Activated naive CD4-positive, alpha-beta T cell (primary cell): ENCODE results near the gene SFXN4.
"Not testable (repeated sequence)": the region's sequence is repeated elsewhere in the genome, so short reads cannot be mapped to it uniquely, and the experiment has no call there.

ENCODE experiments used
- DNase-seq, 4 experiments: peaks; one replicate each; lab custom pipeline; 2025; lab: John Stamatoyannopoulos, UW

The SFXN4 gene

DNA sequence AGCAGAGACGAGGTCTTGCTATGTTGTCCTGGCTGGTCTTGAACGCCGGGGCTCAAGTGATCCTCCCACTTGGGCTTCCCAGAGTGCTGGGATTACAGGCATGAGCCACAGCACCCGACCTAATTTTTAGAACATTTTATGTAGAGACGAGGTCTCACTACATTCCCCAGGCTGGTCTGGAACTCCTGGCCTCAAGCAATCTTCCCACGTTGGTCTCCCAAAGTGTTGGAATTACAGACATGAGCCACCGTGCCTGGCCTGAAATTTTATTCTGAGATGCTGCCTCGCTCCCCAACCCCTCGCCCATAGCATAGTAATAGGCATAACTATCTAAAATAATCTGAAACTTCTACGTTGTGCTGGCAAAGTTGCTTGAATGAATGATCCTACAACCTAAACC lies 21.9 kb downstream of the SFXN4 start:
- DNase-seq = no peak

DNA sequence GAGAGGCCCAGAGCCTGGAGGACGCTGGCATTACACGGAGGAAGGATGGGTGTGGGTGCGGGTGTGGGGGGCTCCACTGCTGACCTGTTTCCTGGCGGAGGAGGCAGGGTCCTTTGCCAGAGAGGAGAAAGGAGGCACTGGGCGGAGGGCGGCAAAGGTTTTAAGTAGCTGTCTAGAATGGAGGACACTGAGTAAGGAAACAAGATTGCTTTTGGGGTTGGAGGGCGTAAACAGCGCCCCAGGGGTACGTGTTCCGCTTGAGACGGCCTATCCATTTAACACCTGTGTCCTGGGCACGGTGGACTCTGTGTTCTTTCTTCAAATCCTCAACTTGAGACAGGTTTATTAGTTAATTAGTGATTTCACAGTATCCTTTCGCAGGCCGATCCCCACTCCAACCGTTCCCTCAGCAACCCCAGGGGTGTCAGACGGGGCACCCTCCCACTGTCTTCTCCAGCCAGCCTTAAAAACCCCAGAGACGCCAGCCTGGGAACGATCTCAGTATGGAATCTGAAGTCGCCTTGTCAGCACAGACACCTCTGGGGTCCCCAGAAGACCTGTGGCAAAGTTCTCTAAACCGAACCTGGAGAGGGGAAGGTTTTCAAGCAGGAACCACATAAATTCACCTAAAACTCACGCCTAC lies 24.8 kb downstream of the SFXN4 start:
- no peak for DNase-seq

DNA sequence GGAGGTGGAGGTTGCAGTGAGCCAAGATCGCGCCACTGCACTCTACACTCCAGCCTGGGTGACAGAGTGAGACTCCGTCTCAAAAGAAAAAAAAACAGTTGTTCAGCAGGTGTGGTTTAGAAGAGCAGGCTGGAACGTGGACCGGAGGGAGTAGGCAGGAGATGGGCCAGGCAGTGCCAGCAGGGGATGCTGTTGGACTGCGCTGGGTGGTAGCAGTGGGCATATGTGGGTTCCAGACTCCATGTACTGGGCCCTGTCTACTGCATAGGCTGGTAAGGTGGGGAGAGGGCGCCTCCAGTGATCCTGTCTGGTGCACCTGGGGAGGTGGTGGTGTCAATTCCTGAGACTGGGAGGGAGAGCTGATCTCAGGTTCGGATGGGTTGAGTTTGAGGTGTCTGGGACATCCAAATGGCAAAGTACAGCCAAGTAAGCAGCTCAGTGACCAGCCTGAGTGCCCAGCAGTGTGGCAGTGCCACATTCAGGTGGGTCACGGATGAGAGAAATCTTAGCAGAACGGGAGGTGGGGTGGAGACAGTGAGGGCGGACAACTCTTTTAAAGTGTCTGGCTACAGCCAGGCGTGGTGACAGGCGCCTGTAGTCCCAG lies 25.9 kb downstream of the SFXN4 start:
- DNase-seq = peak in 2 of 4 experiments; percentile 23 to 24

DNA sequence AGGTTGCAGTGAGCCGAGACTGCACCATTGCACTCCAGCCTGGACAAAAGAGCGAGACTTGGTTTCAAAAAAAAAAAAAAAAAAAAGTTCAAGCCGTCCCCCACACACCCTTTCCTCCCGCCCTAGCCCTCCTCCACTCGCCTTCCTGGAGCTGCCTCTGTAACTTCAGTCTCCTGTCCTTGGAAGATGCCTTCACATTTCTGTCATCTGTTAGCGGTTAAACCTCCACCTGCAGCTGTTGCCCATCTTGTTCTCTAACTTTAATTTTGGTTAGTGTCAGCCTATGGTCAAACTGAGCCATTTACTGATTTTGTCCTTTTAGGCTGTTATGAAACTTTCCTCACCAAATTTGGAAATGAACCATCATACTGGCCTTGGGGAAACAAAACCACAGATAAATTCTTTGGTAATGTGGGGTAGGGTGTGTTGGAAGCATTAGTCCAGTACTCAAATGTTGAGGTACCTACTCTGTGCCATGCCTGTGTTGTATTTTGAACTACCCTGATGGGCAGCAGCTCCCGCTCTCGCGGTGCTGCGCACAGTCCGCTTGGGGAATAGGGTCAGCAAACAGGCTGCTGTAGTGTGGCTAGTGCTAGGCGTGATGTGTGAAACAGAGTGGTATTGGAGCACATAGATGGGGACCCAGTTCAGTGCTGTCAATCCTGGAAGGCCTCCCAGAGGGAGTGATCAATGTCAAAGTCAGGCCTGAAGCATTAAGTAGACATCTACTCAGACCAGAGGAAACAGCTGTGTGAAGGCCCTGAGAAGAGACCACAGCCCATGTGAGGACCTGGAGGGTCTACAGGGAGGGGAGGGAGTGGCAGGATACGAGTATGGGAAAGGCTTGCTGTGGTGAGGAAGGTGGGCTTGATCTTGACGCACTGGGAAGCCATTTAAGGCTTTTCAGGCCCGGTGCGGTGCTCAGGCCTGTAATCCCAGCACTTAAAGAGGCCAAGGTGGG lies 26.9 kb downstream of the SFXN4 start:
- no peak for DNase-seq

DNA sequence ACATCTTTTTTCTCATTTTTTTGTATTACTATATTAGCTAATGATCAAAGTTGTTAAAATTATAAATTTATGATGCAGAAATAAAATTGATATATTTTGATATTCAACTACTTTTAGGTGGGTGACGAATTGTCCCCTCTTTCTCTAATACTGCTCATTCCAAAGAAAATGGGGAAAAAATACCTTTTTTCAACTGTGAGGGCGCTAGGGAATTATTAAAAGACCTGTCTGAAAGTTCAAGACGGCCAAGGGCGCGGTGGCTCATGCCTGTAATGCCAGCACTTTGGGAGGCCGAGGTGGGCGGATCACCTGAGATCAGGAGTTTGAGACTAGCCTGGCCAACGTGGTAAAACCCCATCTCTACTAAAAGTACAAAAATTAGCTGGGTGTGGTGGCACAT lies 27.6 kb downstream of the SFXN4 start:
- DNase-seq = not testable (repeated sequence)

DNA sequence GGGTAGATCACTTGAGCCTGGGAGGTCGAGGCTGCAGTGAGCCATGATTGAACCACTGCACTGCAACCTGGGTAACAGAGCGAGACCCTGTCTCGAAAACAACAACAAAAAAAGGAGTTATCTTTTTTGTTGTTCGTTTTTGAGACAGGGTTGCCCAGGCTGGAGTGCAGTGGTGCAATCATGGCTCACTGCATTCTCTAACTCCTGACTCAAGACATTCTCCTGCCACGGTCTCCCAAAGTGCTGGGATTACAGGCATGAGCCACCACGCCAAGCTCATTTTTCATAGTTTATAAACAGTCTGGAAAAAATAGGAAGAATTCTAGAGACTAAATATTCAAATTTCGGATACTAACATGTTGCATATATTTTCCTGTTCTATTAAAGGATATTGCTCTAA lies 29.4 kb downstream of the SFXN4 start:
- no peak for DNase-seq

DNA sequence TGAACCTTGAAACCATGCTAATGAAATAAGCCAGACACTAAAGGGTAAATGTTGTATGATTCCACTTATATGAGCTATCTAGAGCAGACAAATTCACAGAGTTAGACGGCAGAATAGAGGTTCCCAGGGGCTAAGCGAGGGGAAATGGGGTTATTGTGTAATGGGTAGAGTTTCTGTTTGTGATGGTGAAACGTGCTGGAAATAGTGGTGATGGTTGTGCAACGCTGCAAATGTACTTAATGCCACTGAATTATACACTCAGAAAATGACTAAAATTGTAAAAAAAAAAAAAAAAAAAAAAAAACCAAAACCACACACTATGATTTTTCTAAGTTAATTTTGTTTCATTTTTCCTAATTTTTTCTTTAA lies 30.0 kb downstream of the SFXN4 start:
- no peak for DNase-seq

DNA sequence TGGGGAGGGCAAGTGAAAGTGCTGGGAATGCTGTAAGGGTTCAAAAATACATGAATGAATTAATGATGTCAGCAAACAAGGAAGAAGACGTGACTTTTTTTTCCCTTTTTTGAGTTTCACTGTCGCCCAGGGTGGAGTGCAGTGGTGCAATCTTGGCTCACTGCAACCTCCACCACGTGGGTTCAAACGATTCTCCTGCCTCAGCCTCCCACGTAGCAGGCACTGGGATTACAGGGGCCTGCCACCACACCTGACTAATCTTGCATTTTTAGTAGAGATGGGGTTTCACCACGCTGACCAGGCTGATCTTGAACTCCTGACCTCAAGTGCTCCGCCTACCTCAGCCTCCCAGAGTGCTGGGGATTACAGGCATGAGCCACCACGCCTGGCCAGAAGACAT lies 31.6 kb downstream of the SFXN4 start:
- no peak for DNase-seq

DNA sequence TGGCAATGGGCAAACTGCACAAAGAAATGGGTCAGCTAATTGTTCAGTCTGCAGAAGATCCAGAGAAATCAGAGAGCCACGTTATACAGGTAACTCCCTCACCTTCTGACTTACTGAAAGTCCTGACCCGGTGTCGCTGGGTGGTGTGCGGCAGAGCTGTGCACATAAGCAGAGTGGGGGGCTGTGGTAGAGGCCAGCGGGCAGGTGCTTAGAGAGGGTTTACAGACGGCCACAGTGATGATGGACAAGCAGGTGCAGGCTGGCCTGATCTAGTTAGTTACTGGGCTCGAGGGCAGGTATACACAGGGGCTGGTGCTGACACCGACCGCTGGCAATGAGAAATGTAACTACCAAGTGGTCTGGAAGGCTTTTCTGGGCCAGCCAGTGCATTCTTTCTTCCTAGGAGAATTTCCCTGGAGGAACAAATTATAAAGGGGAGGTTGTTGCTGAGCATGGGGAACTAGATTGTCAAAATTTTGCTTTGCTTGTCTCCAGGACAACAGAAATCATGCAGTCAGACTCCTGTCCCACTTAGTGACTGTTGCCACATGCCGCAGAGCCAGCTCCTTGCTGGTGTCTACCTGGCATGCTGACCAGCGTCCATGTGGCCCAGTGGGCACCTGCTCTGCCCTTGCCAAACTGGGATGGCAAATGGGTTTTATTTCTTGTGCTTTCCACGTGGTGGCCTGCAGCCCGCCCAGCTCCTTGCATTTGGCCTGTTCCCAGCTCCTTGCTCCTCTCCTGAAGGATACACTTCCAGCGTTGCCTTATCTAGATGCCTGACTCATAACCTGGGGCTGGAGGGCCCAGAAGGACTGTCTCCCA lies 32.8 kb downstream of the SFXN4 start:
- DNase-seq = no peak

DNA sequence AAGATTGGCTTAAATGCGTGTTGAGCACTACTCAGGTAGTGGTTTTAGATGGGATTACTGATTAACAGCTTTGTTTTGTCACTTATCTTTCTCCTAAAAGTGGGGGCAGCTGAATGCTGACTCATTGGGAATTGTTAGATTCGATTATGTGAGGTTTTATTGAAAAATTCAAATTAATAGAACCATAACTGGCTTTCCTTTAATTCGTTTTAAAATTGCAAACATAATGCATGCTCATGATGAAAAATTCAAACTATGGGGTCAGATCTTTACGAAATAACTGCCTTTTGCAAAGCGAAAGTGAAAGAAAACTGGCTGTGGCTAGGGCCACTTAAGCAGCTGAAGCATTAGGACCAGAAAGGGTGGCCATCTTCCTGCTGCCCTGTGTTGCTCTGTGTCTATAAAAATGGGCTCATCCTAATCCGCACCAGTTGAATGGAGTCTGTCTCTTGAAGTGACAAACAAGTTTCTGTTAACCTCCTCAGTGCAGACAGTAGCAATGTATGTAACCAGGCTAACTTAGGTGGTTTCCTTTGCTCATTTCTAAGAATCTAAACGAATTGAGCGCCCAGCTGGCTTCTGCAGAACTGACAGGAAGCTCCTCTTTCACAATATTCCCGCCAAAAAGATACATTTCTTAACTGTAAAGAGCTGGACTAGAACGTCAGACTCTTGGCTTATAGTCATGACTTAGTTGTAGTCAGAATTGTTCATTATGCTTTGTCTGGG lies 33.8 kb downstream of the SFXN4 start:
- DNase-seq = no peak

DNA sequence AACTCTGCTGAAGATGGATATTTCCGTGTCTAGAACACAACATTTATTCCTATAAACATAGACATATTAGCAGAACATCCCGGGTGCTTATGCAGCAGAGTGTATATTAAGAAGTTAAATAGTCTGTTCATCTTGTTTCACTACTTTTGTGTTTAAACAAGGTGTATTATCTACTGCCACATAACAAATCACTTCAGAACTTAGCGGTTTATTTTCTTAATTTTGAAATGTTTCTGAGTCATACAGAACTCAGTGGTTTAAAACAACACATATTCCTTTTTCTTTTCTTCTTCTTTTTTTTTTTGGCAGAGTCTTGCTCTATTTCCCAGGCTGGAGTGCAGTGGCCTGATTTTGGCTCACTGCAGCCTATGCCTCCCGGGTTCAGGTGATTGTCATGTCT lies 35.8 kb downstream of the SFXN4 start:
- DNase-seq = no peak

DNA sequence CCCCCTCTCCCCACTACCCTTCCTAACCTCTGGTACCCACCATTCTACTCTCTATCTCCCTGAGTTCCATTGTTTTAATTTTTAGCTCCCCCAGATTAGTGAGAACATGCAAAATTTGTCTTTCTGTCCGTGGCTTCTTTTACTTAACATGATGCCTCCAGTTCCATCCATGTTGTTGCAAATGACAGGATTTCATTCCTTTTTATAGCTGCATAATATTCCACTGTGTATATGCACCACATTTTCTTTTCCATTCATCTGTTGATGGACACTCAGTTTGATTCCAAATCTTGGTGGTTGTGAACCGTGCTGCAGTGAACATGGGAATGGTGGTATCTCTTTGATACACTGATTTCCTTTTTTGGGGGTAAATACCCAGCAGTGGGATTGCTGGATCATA lies 39.6 kb downstream of the SFXN4 start:
- no peak for DNase-seq

DNA sequence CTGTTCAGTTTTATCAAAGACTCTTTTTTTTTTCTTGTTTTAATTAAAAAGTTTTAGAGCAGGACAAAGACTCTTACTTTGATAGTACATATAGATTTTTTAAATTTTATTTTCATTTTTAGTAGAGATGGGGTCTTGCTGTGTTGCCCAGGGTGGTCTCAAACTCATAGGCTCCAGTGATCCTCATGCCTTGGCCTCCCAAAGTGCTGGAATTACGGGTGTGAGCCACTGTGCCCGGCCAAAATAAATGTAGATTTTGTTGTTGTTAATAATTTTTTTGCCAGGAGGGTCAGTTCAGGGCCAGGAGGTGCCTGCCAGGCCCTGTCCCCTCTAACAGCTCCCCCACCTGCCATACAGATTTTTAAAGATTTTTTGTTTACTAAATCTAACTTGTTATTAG lies 44.6 kb downstream of the SFXN4 start:
- DNase-seq = no peak

DNA sequence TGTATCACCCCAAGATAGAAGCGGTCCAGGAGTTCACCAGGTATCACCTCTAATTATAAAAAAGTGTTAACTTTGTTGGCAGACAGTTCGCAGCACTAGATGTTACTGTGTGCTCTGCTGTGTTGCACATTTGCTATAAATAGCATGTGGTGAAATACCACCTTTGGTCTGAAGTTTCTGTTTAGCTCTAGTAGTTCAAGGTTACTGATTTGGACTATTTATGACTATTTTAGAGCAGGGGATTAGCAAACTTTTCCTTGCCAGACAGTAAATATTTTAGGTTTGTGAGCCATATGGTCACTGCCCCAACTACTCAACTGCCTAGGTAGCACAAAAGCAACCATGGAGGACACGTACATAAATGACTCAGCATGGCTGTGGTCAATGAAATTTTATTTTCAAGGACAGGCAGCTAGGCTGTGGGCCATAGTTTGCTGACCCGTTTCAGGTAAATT lies 45.1 kb downstream of the SFXN4 start:
- no peak for DNase-seq

DNA sequence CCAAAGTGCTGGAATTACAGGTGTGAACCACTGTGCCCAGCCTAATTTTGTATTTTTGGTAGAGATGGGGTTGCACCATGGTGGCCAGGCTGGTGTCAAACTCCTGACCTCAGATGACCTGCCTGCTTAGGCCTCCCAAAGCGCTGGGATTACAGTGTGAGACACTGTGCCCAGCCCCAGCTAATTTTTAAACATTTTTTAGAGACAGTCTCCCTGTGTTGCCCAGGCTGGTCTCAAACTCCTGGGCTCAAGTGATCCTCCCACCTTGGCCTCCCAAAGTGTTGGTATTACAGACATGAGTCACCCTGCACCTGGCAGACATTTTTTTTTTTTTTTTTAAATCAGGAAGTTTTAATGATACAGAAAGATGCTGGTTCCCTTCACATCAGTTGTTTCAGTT lies 46.1 kb downstream of the SFXN4 start:
- DNase-seq = no peak

DNA sequence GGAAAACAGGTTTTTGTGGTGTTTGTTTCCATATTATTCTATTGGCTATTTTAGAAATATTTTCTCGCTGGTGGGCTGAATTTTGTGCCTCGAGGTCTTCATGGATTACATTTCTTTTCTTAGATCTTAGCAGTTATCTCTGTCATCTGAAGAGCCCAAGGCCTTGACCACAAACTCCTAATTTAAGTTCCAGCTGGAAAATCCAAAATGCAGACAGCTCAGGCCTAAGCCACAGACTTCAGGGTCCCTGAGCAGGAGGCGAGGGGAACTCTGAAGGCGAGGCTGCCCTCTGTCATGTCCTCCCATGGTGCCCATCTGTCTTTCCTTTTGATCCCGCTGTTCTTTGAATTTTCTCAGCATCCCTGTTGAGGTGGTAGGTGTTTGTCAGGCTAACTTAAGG lies 47.3 kb downstream of the SFXN4 start:
- DNase-seq = no peak

DNA sequence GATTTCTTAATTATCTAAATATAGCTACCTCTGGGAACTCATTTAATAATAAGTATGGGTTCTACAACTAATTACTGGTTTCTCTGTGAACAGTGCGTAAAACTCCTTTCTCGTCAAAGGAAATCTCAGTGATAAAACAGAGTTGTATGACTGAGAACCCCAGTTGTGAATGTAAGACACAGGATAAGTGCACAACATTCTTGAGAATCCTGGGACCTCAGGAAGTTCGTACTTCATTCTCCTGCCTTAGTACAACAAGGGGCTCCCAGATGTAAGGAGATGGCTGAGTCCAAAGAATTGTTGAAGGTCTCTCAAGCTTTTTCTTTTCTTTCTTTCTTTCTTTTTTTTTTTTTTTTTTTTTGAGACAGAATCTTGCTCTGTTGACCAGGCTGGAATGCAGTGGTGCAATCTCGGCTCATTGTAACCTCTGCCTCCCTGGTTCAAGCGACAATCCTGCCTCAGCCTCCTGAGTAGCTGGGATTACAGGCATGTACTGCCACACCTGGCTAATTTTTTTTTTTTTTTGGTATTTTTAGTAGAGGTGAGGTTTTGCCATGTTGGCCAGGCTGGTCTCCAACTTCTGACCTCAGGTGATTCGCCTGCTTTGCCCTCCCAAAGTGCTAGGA lies 49.1 kb downstream of the SFXN4 start:
- DNase-seq = no peak

DNA sequence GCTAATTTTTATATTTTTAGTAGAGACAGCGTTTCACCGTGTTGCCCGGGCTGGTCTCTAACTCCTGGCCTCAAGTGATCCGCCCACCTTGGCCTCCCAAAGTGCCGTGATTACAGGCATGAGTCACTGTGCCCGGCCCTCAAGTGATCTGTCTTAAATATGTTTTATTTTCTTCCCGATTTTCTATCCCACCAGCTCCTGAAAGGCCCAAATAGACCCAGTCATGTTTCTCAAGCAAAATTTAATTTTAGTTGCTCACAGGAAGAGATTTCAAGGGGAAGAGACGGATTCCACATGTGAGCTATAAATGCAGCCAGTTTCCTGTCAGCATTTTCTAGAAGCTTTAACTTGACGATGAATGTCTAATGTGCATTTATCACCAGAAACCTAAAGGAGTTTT lies 49.6 kb downstream of the SFXN4 start:
- DNase-seq = no peak

DNA sequence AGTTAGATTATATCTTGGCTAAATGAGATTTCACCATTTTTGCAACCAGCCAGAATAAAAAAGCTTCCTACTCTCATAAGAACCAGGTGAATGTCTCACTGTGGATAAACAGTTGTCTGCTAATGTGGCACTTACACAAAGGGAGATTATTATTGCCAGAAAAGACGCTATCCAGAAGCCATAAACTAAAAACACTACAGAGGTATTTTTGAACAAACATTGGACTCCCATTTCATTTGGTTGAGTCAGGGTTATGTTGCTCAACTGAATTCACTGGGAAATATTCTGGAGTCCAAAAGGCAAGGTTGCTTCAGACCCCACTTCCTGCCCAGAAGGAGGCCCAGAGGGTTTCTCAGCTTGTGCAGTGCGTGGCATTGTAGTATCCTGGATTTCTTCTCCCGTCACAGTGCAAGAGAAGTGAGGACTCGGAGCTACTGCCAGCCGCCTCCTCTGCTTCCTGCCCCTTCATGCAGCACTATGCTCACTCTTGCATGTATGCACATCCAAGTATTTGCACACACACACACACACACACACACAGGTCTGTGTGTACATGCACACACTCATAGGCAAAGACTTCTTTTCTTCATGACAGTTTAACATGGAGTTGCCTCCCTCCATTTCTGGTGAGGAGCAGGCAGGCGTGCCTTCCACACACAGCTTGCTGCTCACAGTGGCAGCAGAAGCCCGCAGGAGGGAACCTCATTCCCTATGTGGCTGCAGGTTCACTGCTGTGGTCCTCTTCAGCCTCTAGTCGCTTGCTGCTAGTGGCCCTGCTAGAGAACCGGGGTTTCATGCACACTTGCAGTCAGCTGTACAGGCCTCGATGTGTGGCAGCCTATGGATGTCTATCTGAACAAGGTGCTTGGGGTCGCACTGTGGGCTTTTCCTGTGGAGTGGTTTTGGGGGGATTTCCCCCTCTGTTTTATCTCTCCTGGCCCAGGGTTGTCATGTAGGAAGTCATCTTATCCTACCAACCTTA lies 51.5 kb downstream of the SFXN4 start:
- DNase-seq = no peak

DNA sequence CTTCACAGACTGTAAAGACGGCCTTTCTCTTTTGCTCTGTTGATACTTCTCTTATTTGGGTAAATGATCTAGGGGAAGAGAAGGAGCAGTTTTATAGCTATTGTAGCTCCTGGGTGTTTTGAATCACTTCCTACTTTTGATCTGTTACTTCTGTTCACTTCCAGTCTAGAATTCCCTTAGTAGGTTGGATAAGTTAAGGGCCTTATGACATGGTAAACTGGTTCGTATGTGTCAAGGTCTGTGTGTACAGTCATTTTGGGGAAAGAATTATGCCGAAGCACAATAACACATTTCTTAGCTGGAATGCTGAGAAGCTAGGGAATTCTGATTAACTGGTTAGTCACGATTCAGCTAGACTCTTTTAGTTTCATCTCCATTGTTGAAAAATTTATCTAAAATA lies 53.5 kb downstream of the SFXN4 start:
- DNase-seq = no peak
